HepG2 (cell line): ENCODE results near the gene PCBD2. TPM values are rescaled to one million over a fixed set of nuclear protein-coding genes. Genes with fewer than 3 reads are reported as not detected.

Source experiments
- AKAP8 ChIP-seq: sonication (generic); formaldehyde crosslinking; IDR thresholded peaks from 2 replicates; pipeline ENCODE4 v1.5.1; 2020; ENCODE audit warnings: mild to moderate bottlenecking, missing genetic modification reagents
- CCAR2 ChIP-seq: fragments of 200-400 bp; formaldehyde crosslinking; optimal IDR thresholded peaks from 2 replicates; pipeline ENCODE3; 2018; ENCODE audit warnings: low read depth, mild to moderate bottlenecking, low read length, moderate library complexity
- CENPX ChIP-seq: sonication (generic); formaldehyde crosslinking; IDR thresholded peaks from 2 replicates; pipeline ENCODE4 v1.9.0; 2021; ENCODE audit warnings: mild to moderate bottlenecking, missing genetic modification reagents, moderate library complexity
- CHCHD3 ChIP-seq: sonication (generic); formaldehyde crosslinking; IDR thresholded peaks from 2 replicates; pipeline ENCODE4 v1.8.0; 2022; ENCODE audit warnings: mild to moderate bottlenecking, missing genetic modification reagents, moderate library complexity
- EZH2 ChIP-seq: conservative IDR thresholded peaks from 2 replicates; pipeline ENCODE4 v1.6.1; 2012; ENCODE audit warnings: mild to moderate bottlenecking, low read depth, low read length, moderate library complexity
- GATAD2A ChIP-seq: IDR thresholded peaks from 2 replicates; pipeline ENCODE4 v1.6.1; 2016
- GMEB1 ChIP-seq: sonication (generic); formaldehyde crosslinking; IDR thresholded peaks from 2 replicates; pipeline ENCODE4 v1.5.1; 2020; ENCODE audit warnings: missing genetic modification reagents, mild to moderate bottlenecking, borderline replicate concordance
- GPN1 ChIP-seq: sonication (generic); formaldehyde crosslinking; IDR thresholded peaks from 2 replicates; pipeline ENCODE4 v1.5.1; 2020; ENCODE audit warnings: missing genetic modification reagents, borderline replicate concordance
- HNRNPH1 ChIP-seq: fragments of 200-400 bp; formaldehyde crosslinking; optimal IDR thresholded peaks from 2 replicates; pipeline ENCODE3; 2017; ENCODE audit warnings: mild to moderate bottlenecking, low read depth, low read length
- HOMEZ ChIP-seq: IDR thresholded peaks from 2 replicates; pipeline ENCODE4 v1.6.1; 2016; ENCODE audit warnings: low read depth
- JUND ChIP-seq: sonication (generic); formaldehyde crosslinking; IDR thresholded peaks from 2 replicates; pipeline ENCODE4 v1.8.0; 2022; ENCODE audit warnings: mild to moderate bottlenecking, missing genetic modification reagents
- MAZ ChIP-seq, 2 experiments: sonication (generic) in 1 of 2; formaldehyde crosslinking in 1 of 2; IDR thresholded peaks; 2 replicates each; pipeline versions ENCODE4 v1.5.0 to v1.6.1; 2012 to 2020; ENCODE audit warnings: low read depth in 2 of 2, mild to moderate bottlenecking in 2 of 2, borderline replicate concordance in 1 of 2, improper control_type of control experiment in 1 of 2, low read length in 1 of 2, missing genetic modification reagents in 1 of 2, moderate library complexity in 1 of 2
- MYC ChIP-seq: sonication (generic); formaldehyde crosslinking; IDR thresholded peaks from 2 replicates; pipeline ENCODE4 v1.9.0; 2021; ENCODE audit warnings: missing genetic modification reagents, borderline replicate concordance
- NFYB ChIP-seq: sonication (generic); formaldehyde crosslinking; IDR thresholded peaks from 2 replicates; pipeline ENCODE4 v1.4.0; 2020; ENCODE audit warnings: missing genetic modification reagents
- RBM22 ChIP-seq: fragments of 200-400 bp; formaldehyde crosslinking; optimal IDR thresholded peaks from 2 replicates; pipeline ENCODE3; 2017; ENCODE audit warnings: mild to moderate bottlenecking, low read length, moderate library complexity
- RXRB ChIP-seq: IDR thresholded peaks from 2 replicates; pipeline ENCODE4 v1.6.1; 2016; ENCODE audit warnings: borderline replicate concordance, missing genetic modification reagents, missing compliant biosample characterization
- SETDB1 ChIP-seq: sonication (generic); formaldehyde crosslinking; IDR thresholded peaks from 2 replicates; pipeline ENCODE4 v1.5.1; 2020; ENCODE audit warnings: missing genetic modification reagents, mild to moderate bottlenecking, borderline replicate concordance
- SMC3 ChIP-seq: IDR thresholded peaks from 2 replicates; pipeline ENCODE4 v1.6.1; 2011; ENCODE audit warnings: low read length, improper control_type of control experiment
- SYNCRIP ChIP-seq: fragments of 200-400 bp; formaldehyde crosslinking; IDR thresholded peaks from 2 replicates; pipeline ENCODE4 v1.6.1; 2018; ENCODE audit warnings: mild to moderate bottlenecking, low read depth, low read length; ENCODE audit not compliant: insufficient read depth
- TARDBP ChIP-seq: sonication (generic); formaldehyde crosslinking; IDR thresholded peaks from 2 replicates; pipeline ENCODE4 v1.8.0; 2022; ENCODE audit warnings: mild to moderate bottlenecking, missing genetic modification reagents
- ZBTB7A ChIP-seq: sonication (generic); formaldehyde crosslinking; IDR thresholded peaks from 2 replicates; pipeline ENCODE4 v1.8.0; 2022; ENCODE audit warnings: mild to moderate bottlenecking, missing genetic modification reagents
- ZNF251 ChIP-seq: sonication (generic); formaldehyde crosslinking; IDR thresholded peaks from 2 replicates; pipeline ENCODE4 v1.9.0; 2021; ENCODE audit warnings: mild to moderate bottlenecking, missing genetic modification reagents
- ZNF350 ChIP-seq: sonication (generic); formaldehyde crosslinking; IDR thresholded peaks from 2 replicates; pipeline ENCODE4 v1.4.0; 2020; ENCODE audit warnings: mild to moderate bottlenecking, low read depth, missing genetic modification reagents, borderline replicate concordance
- ZNF383 ChIP-seq: sonication (generic); formaldehyde crosslinking; IDR thresholded peaks from 2 replicates; pipeline ENCODE4 v1.4.0; 2020; ENCODE audit warnings: missing genetic modification reagents, mild to moderate bottlenecking, borderline replicate concordance
- ZNF790 ChIP-seq: sonication (generic); formaldehyde crosslinking; IDR thresholded peaks from 2 replicates; pipeline ENCODE4 v1.8.0; 2022; ENCODE audit warnings: missing genetic modification reagents, mild to moderate bottlenecking, borderline replicate concordance
- polyA plus RNA-seq, 8 experiments: library from polyadenylated mRNA; depleted of rRNA in 3 of 8; stranded (reverse) in 7 of 8; unstranded in 1 of 8; fragments of >200 nt; fragmentation: Illumina TruSeq in 4 of 8; extraction: Trizol in 4 of 8; gene quantifications; 2 replicates each; pipeline versions ENCODE4 v1.2.1 to v1.2.3, GENCODE V29; 2011 to 2016; ENCODE audit warnings: low read depth in 4 of 8, missing spikeins in 1 of 8, mixed read lengths in 1 of 8; ENCODE audit not compliant: insufficient read depth in 1 of 8
- total RNA-seq, 5 experiments: library from RNA; depleted of rRNA; stranded (reverse); fragments of >200 nt; fragmentation: Illumina TruSeq; extraction: Trizol; gene quantifications; 2 replicates each; pipeline ENCODE4 v1.2.3, GENCODE V29; 2016; ENCODE audit warnings: low read depth in 1 of 5
- TF ChIP-seq, protein P1 (sequence below): sonication (generic); formaldehyde crosslinking; IDR thresholded peaks from 2 replicates; pipeline ENCODE4 v1.8.0; 2022; ENCODE audit warnings: low read depth, missing genetic modification reagents

PCBD2 gene
- total and polyA plus RNA-seq, 2 of the 13 experiments (the other 11 are each of a cell fraction or from before 2014, with no cell fraction given): 5.5 to 12.0 TPM

DNA sequence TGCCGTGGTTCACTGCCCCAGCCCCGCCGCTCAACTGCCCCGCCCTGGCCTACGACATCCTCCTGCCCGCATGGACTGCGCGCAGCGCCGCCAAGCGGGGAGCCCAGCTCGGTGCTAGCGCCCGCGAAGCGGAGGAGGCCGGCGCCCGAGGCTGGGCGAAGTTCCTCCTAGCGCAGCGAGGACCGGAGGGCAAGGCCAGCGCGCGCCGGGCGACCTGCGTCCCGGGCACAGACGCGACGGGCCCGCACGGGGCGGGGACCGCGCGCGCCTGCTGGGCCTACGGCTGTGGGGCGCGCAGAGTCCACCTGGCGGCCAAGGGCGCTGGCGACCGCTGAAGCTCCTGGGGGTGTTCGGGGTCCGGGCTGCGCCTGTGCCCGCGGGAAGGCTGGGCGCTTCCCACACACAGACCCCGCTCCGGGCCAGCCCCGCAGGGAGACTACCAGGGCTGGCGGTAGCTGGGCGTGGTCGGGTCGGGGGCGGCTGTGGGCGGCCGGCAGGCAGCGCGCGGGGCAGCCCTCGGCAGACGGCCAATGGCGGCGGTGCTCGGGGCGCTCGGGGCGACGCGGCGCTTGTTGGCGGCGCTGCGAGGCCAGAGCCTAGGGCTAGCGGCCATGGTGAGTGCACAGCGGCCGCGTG is at the start of gene PCBD2 (continued):
- peak; percentile 65 for TF ChIP-seq GMEB1 (CRISPR knock-in tag)
- peak; percentile 79 for TF ChIP-seq MAZ (IDR thresholded peaks at IDR 0.05; ENCODE audit: borderline replicate concordance, low read depth, low read length)
- TF ChIP-seq MAZ (CRISPR knock-in tag; IDR thresholded peaks at IDR 0.05; ENCODE audit: low read depth): peak; percentile 97
- TF ChIP-seq SETDB1 (CRISPR knock-in tag): no peak
- peak; percentile 16; the same call in 1 of the 2 replicates for TF ChIP-seq SMC3
- no peak; the same call in 1 of the 2 replicates for TF ChIP-seq RXRB (CRISPR knock-in tag)
- TF ChIP-seq, protein P1, sequence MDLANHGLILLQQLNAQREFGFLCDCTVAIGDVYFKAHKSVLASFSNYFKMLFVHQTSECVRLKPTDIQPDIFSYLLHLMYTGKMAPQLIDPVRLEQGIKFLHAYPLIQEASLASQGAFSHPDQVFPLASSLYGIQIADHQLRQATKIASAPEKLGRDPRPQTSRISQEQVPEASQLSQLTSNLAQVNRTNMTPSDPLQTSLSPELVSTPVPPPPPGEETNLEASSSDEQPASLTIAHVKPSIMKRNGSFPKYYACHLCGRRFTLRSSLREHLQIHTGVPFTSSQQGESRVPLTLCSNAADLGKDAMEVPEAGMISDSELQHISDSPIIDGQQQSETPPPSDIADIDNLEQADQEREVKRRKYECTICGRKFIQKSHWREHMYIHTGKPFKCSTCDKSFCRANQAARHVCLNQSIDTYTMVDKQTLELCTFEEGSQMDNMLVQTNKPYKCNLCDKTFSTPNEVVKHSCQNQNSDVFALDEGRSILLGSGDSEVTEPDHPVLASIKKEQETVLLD (CRISPR knock-in tag): peak; percentile 96
- no peak for TF ChIP-seq GPN1 (CRISPR knock-in tag)
- TF ChIP-seq RBM22: peak; percentile 81
- no peak for TF ChIP-seq CENPX
- peak; percentile 49; the same call in 1 of the 2 replicates for TF ChIP-seq GATAD2A (CRISPR knock-in tag)
- TF ChIP-seq HNRNPH1: no peak
- TF ChIP-seq ZBTB7A (CRISPR knock-in tag): peak; percentile 12; the same call in 1 of the 2 replicates
- TF ChIP-seq NFYB (CRISPR knock-in tag): no peak
- TF ChIP-seq JUND (CRISPR knock-in tag): no peak
- TF ChIP-seq CHCHD3: no peak
- TF ChIP-seq MYC (CRISPR knock-in tag): peak; percentile 87
- TF ChIP-seq ZNF350 (CRISPR knock-in tag): peak; percentile 52; the same call in 1 of the 2 replicates
- TF ChIP-seq TARDBP (CRISPR knock-in tag): peak; percentile 82
- TF ChIP-seq HOMEZ (CRISPR knock-in tag): 0 out of 2 replicates have a peak, but pooled peaks have one; percentile 50
- TF ChIP-seq ZNF790 (CRISPR knock-in tag): 0 out of 2 replicates have a peak, but pooled peaks have one; percentile 73
- TF ChIP-seq AKAP8: no peak; the same call in 1 of the 2 replicates
- peak; percentile 52; the same call in 1 of the 2 replicates for TF ChIP-seq ZNF383 (CRISPR knock-in tag)
- TF ChIP-seq SYNCRIP: no peak
- no peak for TF ChIP-seq CCAR2
- TF ChIP-seq ZNF251: no peak
- no peak for TF ChIP-seq EZH2
